ENCODE results near the gene TP53INP2. TPM values are rescaled to one million over a fixed set of nuclear protein-coding genes. Genes with fewer than 3 reads are reported as not detected.

Gene TP53INP2
- total RNA-seq, 1 donor from 2014 or later: 178 TPM

GRCh38 chr20:34680586-34681175 is 23.5 kb upstream of the TP53INP2 start:
- Mint-ChIP-seq H3K4me1 (ENCODE audit: low read depth, unreplicated experiment) (peaks cover 6% of the 10 kb centered on the region), H3K27me3 (ENCODE audit: unreplicated experiment) (peaks cover 2% of the 10 kb centered on the region), H3K36me3 (ENCODE audit: unreplicated experiment) (no peaks in the 10 kb centered on the region), H3K27ac (ENCODE audit: unreplicated experiment) (no peak overlapping the region), H3K9me3 (ENCODE audit: unreplicated experiment) (no peaks in the 10 kb centered on the region), H3K4me3 (ENCODE audit: unreplicated experiment) (no peak overlapping the region)
- no peak for DNase-seq
- no peak for TF ChIP-seq CTCF (IDR thresholded peaks at IDR 0.05; ENCODE audit: partially characterized antibody, unreplicated experiment)

- H3K9me3 Mint-ChIP-seq (ENCODE audit: unreplicated experiment): no peaks in the 10 kb centered on the region
- H3K27me3 Mint-ChIP-seq (ENCODE audit: unreplicated experiment): peaks cover 2% of the 10 kb centered on the region
- no peaks in the 10 kb centered on the region for H3K36me3 Mint-ChIP-seq (ENCODE audit: unreplicated experiment)
- TF ChIP-seq CTCF (IDR thresholded peaks at IDR 0.05; ENCODE audit: partially characterized antibody, unreplicated experiment): no peak
- no peak overlapping the region for H3K27ac Mint-ChIP-seq (ENCODE audit: unreplicated experiment)
- no peak overlapping the region for H3K4me3 Mint-ChIP-seq (ENCODE audit: unreplicated experiment)
- no peak for DNase-seq
- H3K4me1 Mint-ChIP-seq (ENCODE audit: low read depth, unreplicated experiment): no peaks in the 10 kb centered on the region
Measured at GRCh38 chr20:34683667-34684066, 20.5 kb upstream of the TP53INP2 start.

GRCh38 chr20:34689486-34689885 is 14.7 kb upstream of the TP53INP2 start:
- Mint-ChIP-seq H3K27me3 (ENCODE audit: unreplicated experiment) (peaks cover 2% of the 10 kb centered on the region), H3K4me1 (ENCODE audit: low read depth, unreplicated experiment) (no peaks in the 10 kb centered on the region), H3K9me3 (ENCODE audit: unreplicated experiment) (no peaks in the 10 kb centered on the region), H3K4me3 (ENCODE audit: unreplicated experiment) (no peak overlapping the region), H3K27ac (ENCODE audit: unreplicated experiment) (no peak overlapping the region), H3K36me3 (ENCODE audit: unreplicated experiment) (no peaks in the 10 kb centered on the region)
- no peak for TF ChIP-seq CTCF (IDR thresholded peaks at IDR 0.05; ENCODE audit: partially characterized antibody, unreplicated experiment)
- no peak for DNase-seq

- no peak for DNase-seq
- Mint-ChIP-seq H3K27ac (ENCODE audit: unreplicated experiment) (no peak overlapping the region), H3K9me3 (ENCODE audit: unreplicated experiment) (no peaks in the 10 kb centered on the region), H3K4me1 (ENCODE audit: low read depth, unreplicated experiment) (no peaks in the 10 kb centered on the region), H3K36me3 (ENCODE audit: unreplicated experiment) (no peaks in the 10 kb centered on the region), H3K27me3 (ENCODE audit: unreplicated experiment) (peaks cover 2% of the 10 kb centered on the region), H3K4me3 (ENCODE audit: unreplicated experiment) (no peak overlapping the region)
- TF ChIP-seq CTCF (IDR thresholded peaks at IDR 0.05; ENCODE audit: partially characterized antibody, unreplicated experiment): no peak
Measured at GRCh38 chr20:34691838-34692237, 12.3 kb upstream of the TP53INP2 start.

GRCh38 chr20:34693414-34693813 is 10.7 kb upstream of the TP53INP2 start:
- Mint-ChIP-seq H3K9me3 (ENCODE audit: unreplicated experiment) (no peaks in the 10 kb centered on the region), H3K4me3 (ENCODE audit: unreplicated experiment) (no peak overlapping the region)

More at GRCh38 chr20:34693414-34693813, 10.7 kb upstream of the TP53INP2 start:
- DNase-seq: no peak
- Mint-ChIP-seq H3K36me3 (ENCODE audit: unreplicated experiment) (no peaks in the 10 kb centered on the region), H3K27me3 (ENCODE audit: unreplicated experiment) (no peaks in the 10 kb centered on the region), H3K4me1 (ENCODE audit: low read depth, unreplicated experiment) (no peaks in the 10 kb centered on the region), H3K27ac (ENCODE audit: unreplicated experiment) (peak overlapping the region; percentile 22)
- TF ChIP-seq CTCF (IDR thresholded peaks at IDR 0.05; ENCODE audit: partially characterized antibody, unreplicated experiment): no peak
